SK-N-SH treated with all-trans-retinoic acid at 6 μM for 48 hours (cell line): ENCODE measurements around the gene FGF5.

Source experiments
- ARNTL ChIP-seq: fragments of 450-650 bp; formaldehyde crosslinking; IDR thresholded peaks from 2 replicates; pipeline ENCODE4 v1.5.0; 2020; ENCODE audit warnings: low read depth, mild to moderate bottlenecking, moderate library complexity, borderline replicate concordance
- BACH2 ChIP-seq: fragments of 250-450 bp; sonication (Bioruptor Pico); IDR thresholded peaks from 2 replicates; pipeline ENCODE4 v1.9.0; 2021; ENCODE audit warnings: mild to moderate bottlenecking, borderline replicate concordance
- CREB5 ChIP-seq: fragments of 250-450 bp; sonication (Bioruptor Pico); IDR thresholded peaks from 2 replicates; pipeline ENCODE4 v1.5.1; 2020; ENCODE audit warnings: low read depth, mild to moderate bottlenecking, moderate library complexity
- CSDC2 ChIP-seq: fragments of 250-450 bp; sonication (Bioruptor Pico); IDR thresholded peaks from 2 replicates; pipeline ENCODE4 v1.5.0; 2020; ENCODE audit warnings: mild to moderate bottlenecking, moderate library complexity
- ISL1 ChIP-seq: fragments of 250-450 bp; sonication (Bioruptor Pico); IDR thresholded peaks from 2 replicates; pipeline ENCODE4 v2.1.2; 2022; ENCODE audit warnings: mild to moderate bottlenecking, moderate library complexity
- OSR1 ChIP-seq: fragments of 250-450 bp; sonication (Bioruptor Pico); IDR thresholded peaks from 2 replicates; pipeline ENCODE4 v1.8.0; 2022; ENCODE audit warnings: moderate library complexity, mild to moderate bottlenecking, inconsistent platforms
- PATZ1 ChIP-seq: fragments of 250-450 bp; sonication (Bioruptor Pico); IDR thresholded peaks from 2 replicates; pipeline ENCODE4 v1.8.0; 2020; ENCODE audit warnings: mild to moderate bottlenecking, moderate library complexity, borderline replicate concordance
- POU6F1 ChIP-seq: fragments of 250-450 bp; sonication (Bioruptor Pico); IDR thresholded peaks from 2 replicates; pipeline ENCODE4 v1.8.0; 2021; ENCODE audit warnings: low read depth, mild to moderate bottlenecking, moderate library complexity, borderline replicate concordance
- PPARA ChIP-seq: fragments of 250-450 bp; sonication (Bioruptor Pico); IDR thresholded peaks from 2 replicates; pipeline ENCODE4 v1.5.0; 2020; ENCODE audit warnings: mild to moderate bottlenecking, borderline replicate concordance
- RARB ChIP-seq: fragments of 250-450 bp; sonication (Bioruptor Pico); IDR thresholded peaks from 2 replicates; pipeline ENCODE4 v1.8.0; 2021; ENCODE audit warnings: mild to moderate bottlenecking, moderate library complexity
- SNAI2 ChIP-seq: fragments of 250-450 bp; sonication (Bioruptor Pico); IDR thresholded peaks from 2 replicates; pipeline ENCODE4 v1.5.0; 2020; ENCODE audit warnings: mild to moderate bottlenecking, moderate library complexity
- ZFP3 ChIP-seq: fragments of 250-450 bp; sonication (Bioruptor Pico); IDR thresholded peaks from 2 replicates; pipeline ENCODE4 v1.5.0; 2020; ENCODE audit warnings: mild to moderate bottlenecking, moderate library complexity
- ZFP30 ChIP-seq: fragments of 450-650 bp; formaldehyde crosslinking; IDR thresholded peaks from 2 replicates; pipeline ENCODE4 v1.5.0; 2022; ENCODE audit warnings: mild to moderate bottlenecking, moderate library complexity
- ZNF565 ChIP-seq: fragments of 450-650 bp; formaldehyde crosslinking; conservative IDR thresholded peaks from 2 replicates; pipeline ENCODE4 v1.5.0; 2020; ENCODE audit warnings: low read depth, mild to moderate bottlenecking, moderate library complexity

GRCh38 chr4:80295336-80295735 is 28.9 kb downstream of the FGF5 start:
- TF ChIP-seq ZFP30 (CRISPR knock-in tag) (no peak), CREB5 (CRISPR knock-in tag) (no peak), POU6F1 (no peak), OSR1 (CRISPR knock-in tag) (no peak), ARNTL (CRISPR knock-in tag) (no peak), ZFP3 (CRISPR knock-in tag) (no peak), SNAI2 (CRISPR knock-in tag) (no peak), BACH2 (CRISPR knock-in tag) (no peak), ZNF565 (CRISPR knock-in tag) (no peak), RARB (CRISPR knock-in tag) (no peak), PPARA (CRISPR knock-in tag) (no peak), CSDC2 (no peak), PATZ1 (CRISPR knock-in tag) (no peak), ISL1 (CRISPR knock-in tag) (no peak)
